Measurements from ENCODE around the gene DLGAP3.

DLGAP3 gene

DNA sequence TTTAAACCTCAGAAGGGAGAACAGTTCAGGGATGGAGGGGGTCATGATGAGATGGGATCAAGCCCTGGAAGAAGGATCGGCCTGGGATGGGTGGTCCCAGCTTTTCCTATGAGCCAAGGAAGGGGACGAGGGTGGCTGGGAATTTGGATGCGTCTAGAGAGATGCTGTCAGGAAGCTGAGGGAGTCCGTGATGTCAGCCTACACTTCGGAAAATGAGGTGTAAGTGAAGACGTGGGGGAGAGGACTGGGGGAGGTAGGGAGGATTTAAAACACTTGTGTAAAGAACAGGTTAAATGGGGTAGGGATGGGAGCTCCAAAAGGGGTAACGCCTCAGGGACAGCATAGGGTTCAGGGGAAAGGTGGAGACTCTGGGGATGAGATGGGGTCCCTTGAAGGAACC, 27.5 kb downstream of the DLGAP3 start:
- Histone ChIP-seq H3K4me1 (ENCODE audit: insufficient read depth, low read length) (no peaks in the 10 kb centered on the region), H3K9ac (ENCODE audit: low read depth, low read length) (no peak overlapping the region)

DNA sequence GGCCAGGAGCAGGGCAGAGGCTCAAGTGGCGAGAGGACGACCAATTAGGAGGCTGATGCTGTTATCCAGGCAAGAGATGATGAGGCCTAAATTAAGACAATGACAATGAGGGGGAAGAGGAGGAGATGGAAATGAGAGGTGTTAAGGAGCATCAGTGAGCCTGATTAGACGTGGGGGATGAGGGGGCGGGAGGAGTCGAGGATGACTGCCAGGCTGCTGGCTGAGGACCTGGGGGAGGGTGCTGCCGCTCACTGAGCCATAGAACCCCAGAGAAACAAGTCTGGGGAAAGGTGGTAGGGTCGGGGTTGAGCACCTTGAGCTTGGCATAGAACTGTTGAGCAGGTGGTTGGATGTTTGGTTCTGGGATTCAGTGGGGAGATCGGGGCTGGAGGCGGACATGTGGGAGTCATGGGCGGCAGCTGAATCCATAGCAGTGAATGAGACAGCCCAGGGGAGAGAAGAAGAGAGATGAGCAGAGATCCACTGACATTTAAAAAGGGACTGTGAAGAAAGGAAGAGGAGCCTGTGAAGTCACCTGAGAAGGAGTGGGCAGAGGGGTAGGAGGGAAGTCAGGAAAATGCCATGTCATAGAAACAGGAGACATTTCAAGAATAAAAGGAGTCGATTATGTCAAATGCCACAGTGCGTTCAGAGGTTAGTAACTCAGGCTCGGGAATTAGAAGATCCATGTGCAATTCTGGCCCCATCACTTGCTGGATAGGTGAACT, 28.5 kb downstream of the DLGAP3 start:
- no peaks in the 10 kb centered on the region for H3K79me2 ChIP-seq (ENCODE audit: insufficient read depth, low read length)
- no peak for TF ChIP-seq EZH2 (IDR thresholded peaks at IDR 0.05; ENCODE audit: borderline replicate concordance, low read depth, low read length, severe bottlenecking)
- TF ChIP-seq CTCF (IDR thresholded peaks at IDR 0.05; ENCODE audit: borderline replicate concordance, extremely low read depth, low read length, poor library complexity, severe bottlenecking): no peak
- H3K9ac ChIP-seq (ENCODE audit: low read depth, low read length): no peak overlapping the region
- H3K27ac ChIP-seq (ENCODE audit: low read length): no peak overlapping the region
- no peak for ATAC-seq (ENCODE audit: insufficient read depth, low read depth)
- H3K27me3 ChIP-seq (ENCODE audit: insufficient read depth, low read length, poor library complexity): peaks cover 4% of the 10 kb centered on the region
- no peak for DNase-seq
- H3K4me1 ChIP-seq (ENCODE audit: insufficient read depth, low read length): no peaks in the 10 kb centered on the region
- no peaks in the 10 kb centered on the region for H3K9me3 ChIP-seq (ENCODE audit: insufficient read depth, low read length, severe bottlenecking)
- H4K20me1 ChIP-seq (ENCODE audit: insufficient read depth, low read length): no peaks in the 10 kb centered on the region
- H2AFZ ChIP-seq (ENCODE audit: low read depth, low read length): no peak overlapping the region
- no peak overlapping the region for H3K4me3 ChIP-seq (ENCODE audit: low read depth in 1 of 2, low read length in 2 of 2)
- no peak overlapping the region for H3K4me2 ChIP-seq (ENCODE audit: insufficient read depth, low read length)
- no peaks in the 10 kb centered on the region for H3K36me3 ChIP-seq (ENCODE audit: insufficient read depth, low read length)

More for the DNA sequence above, 27.5 kb downstream of the DLGAP3 start:
- Histone ChIP-seq H3K4me3 (ENCODE audit: low read depth in 1 of 2, low read length in 2 of 2) (no peak overlapping the region), H3K27me3 (ENCODE audit: insufficient read depth, low read length, poor library complexity) (peaks cover 4% of the 10 kb centered on the region), H3K4me2 (ENCODE audit: insufficient read depth, low read length) (no peak overlapping the region), H4K20me1 (ENCODE audit: insufficient read depth, low read length) (no peaks in the 10 kb centered on the region), H3K79me2 (ENCODE audit: insufficient read depth, low read length) (no peaks in the 10 kb centered on the region), H3K36me3 (ENCODE audit: insufficient read depth, low read length) (no peaks in the 10 kb centered on the region), H3K27ac (ENCODE audit: low read length) (no peak overlapping the region), H3K9me3 (ENCODE audit: insufficient read depth, low read length, severe bottlenecking) (no peaks in the 10 kb centered on the region), H2AFZ (ENCODE audit: low read depth, low read length) (no peak overlapping the region)
- DNase-seq (no peak), ATAC-seq (ENCODE audit: insufficient read depth, low read depth) (no peak)
- no peak for TF ChIP-seq CTCF (IDR thresholded peaks at IDR 0.05; ENCODE audit: borderline replicate concordance, extremely low read depth, low read length, poor library complexity, severe bottlenecking)
- no peak for TF ChIP-seq EZH2 (IDR thresholded peaks at IDR 0.05; ENCODE audit: borderline replicate concordance, low read depth, low read length, severe bottlenecking)

DNA sequence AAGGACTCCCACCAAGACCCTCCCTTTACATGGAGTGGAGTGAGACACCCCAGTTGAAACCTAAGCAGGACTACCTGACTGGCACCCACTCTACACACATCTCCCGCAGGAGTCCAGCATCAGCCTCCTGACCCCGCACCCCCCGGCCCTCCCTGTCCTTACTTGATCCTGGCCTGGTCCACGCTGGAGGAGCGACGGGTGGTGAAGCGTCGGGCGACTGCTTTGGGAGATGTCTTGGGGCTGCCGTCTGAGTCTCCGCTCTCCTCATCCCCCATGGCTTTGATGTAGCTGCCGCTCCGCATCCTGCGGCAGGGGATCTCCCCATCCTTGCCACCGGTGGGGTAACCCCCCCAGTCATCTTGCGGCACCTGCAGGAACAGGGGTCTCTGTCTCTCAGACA, 29.5 kb downstream of the DLGAP3 start:
- H4K20me1 ChIP-seq (ENCODE audit: insufficient read depth, low read length): no peaks in the 10 kb centered on the region
- H3K9me3 ChIP-seq (ENCODE audit: insufficient read depth, low read length, severe bottlenecking): no peaks in the 10 kb centered on the region
- H3K4me3 ChIP-seq (ENCODE audit: low read depth in 1 of 2, low read length in 2 of 2): no peak overlapping the region
- H3K27me3 ChIP-seq (ENCODE audit: insufficient read depth, low read length, poor library complexity): peaks cover 4% of the 10 kb centered on the region
- H3K27ac ChIP-seq (ENCODE audit: low read length): no peak overlapping the region
- ATAC-seq (ENCODE audit: insufficient read depth, low read depth) (no peak), DNase-seq (no peak)
- no peak overlapping the region for H3K4me2 ChIP-seq (ENCODE audit: insufficient read depth, low read length)
- TF ChIP-seq EZH2 (IDR thresholded peaks at IDR 0.05; ENCODE audit: borderline replicate concordance, low read depth, low read length, severe bottlenecking): no peak
- TF ChIP-seq CTCF (IDR thresholded peaks at IDR 0.05; ENCODE audit: borderline replicate concordance, extremely low read depth, low read length, poor library complexity, severe bottlenecking): no peak
- no peak overlapping the region for H2AFZ ChIP-seq (ENCODE audit: low read depth, low read length)
- H3K4me1 ChIP-seq (ENCODE audit: insufficient read depth, low read length): no peaks in the 10 kb centered on the region
- H3K79me2 ChIP-seq (ENCODE audit: insufficient read depth, low read length): no peaks in the 10 kb centered on the region
- H3K36me3 ChIP-seq (ENCODE audit: insufficient read depth, low read length): no peaks in the 10 kb centered on the region
- H3K9ac ChIP-seq (ENCODE audit: low read depth, low read length): no peak overlapping the region
